ENCODE results near the gene NKX2-2. TPM values are rescaled to one million over a fixed set of nuclear protein-coding genes. Genes with fewer than 3 reads are reported as not detected.

Gene NKX2-2
- total RNA-seq, 2 donors from 2014 or later: not detected

DNA sequence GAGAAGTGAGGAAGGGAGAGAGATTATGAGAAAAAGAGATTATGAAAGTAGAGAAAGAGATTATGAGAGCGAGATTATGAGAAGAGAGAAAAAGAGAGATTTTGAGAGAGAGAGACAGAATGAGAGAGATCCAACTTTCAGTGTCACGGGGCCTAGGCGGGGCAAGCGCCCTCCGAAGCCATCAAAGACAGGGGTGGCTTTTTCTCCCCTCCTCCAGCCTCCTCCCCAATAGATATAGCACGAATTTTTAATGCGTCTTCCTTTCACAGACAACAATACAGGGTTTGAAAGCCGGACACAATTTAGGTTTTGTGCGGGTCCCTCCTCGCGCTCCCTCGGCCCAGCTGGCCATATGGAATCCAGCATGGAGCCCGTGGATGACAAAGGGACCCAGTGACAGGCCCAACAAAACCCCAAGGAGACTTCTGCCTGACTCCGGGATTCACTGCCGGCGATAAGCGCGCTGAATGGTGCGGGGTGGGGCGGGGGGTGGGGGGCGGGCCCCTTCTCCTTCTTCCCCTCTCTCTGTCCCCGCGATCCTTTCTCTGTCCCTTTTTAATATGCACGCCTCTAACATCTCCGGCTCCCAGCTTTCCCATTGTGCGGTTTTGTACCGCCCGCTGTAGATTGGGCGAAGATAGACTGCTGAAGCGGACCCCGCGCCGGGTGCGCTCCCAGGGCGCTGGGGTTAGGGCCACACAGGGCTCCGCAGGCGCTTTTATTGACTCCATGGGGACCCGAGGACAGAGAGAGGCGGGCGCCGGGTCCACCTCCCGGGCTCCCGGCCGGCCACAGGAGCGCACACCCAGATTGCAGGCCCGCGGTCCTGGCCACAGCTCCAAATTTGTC is 5.4 kb downstream of the NKX2-2 start:
- peaks cover 51% of the 10 kb centered on the region for H3K27me3 Mint-ChIP-seq
- no peaks in the 10 kb centered on the region for H3K4me1 Mint-ChIP-seq
- H3K36me3 Mint-ChIP-seq (ENCODE audit: low read depth): no peaks in the 10 kb centered on the region
- no peak overlapping the region for H3K27ac Mint-ChIP-seq
- no peak for ATAC-seq (replicated peaks)
- no peak overlapping the region for H3K4me3 Mint-ChIP-seq
- no peaks in the 10 kb centered on the region for H3K9me3 Mint-ChIP-seq

DNA sequence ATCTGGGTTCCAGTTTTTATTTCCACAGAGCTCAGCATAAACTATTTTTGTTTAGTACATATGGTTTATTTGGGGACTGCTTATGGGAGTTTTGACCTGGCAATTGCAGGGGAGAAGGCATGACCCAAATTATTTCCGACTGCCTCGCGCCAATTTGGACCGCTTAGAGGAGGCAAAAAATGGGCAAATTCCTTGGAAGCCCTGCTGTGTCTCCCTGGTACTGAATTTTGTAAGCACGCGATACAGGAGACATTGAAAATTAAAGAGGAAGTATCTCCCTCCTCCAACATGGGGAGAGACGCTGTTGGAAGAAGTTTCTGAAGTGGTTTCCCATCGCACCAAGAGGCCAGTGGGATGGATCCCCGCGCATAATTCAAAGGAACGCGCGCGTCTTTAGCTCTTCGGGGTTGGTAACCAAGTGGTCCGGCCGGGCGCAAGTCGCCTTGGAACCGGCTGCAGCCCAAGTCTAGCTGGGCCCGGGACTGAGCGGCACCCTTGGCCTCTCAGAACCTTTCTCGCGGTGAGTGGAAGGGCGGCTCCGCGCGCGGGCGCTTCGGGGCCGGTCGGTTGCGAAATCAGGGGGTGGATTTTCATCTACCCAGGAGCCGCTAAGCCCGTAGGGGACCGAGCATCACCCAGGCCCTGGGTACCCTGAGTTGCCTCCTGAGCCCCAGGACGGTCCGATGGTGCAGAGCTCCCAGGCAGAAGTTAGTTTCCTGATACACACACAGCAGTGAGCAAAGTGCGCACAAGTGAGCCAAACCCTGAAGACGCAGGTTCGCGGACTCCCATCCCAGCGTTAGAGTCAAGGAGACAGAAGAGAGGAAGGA is 6.2 kb downstream of the NKX2-2 start:
- no peaks in the 10 kb centered on the region for H3K4me1 Mint-ChIP-seq
- H3K9me3 Mint-ChIP-seq: no peaks in the 10 kb centered on the region
- no peak overlapping the region for H3K27ac Mint-ChIP-seq
- H3K4me3 Mint-ChIP-seq: peak overlapping the region; percentile 58
- no peak for ATAC-seq (replicated peaks)
- no peaks in the 10 kb centered on the region for H3K36me3 Mint-ChIP-seq (ENCODE audit: low read depth)
- peaks cover 52% of the 10 kb centered on the region for H3K27me3 Mint-ChIP-seq

DNA sequence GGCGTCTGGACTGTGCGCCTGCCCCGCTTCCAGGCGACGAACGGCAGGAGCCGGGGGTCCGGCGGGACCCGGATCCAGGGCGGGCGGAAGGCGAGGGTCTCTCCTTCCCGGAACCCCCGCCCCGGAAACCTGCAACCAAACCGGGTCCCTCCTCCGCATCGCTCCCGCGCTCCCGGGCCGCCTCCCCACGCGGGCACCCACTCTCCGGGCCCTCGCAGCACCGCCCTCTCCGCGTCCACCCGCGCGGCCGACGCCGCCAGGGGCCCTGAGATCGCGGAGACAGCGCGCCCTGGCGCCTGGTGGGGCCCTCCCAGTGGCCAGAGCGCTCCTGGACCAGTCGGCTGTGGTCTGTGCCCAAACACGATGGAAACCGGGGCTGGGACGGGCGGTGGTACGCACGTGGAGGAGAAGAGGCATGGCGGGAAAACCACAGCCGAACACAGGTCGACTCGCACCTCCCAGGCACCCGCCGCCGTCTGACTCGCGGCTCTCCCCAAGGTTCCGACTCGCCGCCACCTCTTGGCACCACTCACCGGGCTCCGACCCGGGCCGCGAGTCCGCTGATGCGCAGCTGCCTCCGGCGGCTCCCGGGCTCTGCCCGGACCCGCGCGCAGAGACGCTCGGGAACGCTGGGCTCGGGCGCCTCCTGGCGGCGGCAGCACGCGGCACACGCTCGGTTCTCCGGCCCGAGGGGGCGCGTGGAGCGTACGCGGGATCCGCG is 7.9 kb downstream of the NKX2-2 start:
- Mint-ChIP-seq H3K36me3 (ENCODE audit: low read depth) (no peaks in the 10 kb centered on the region), H3K4me3 (peak overlapping the region; percentile 58), H3K9me3 (no peaks in the 10 kb centered on the region), H3K4me1 (no peaks in the 10 kb centered on the region), H3K27ac (no peak overlapping the region), H3K27me3 (peaks cover 47% of the 10 kb centered on the region)
- ATAC-seq (replicated peaks): peak; percentile 82

DNA sequence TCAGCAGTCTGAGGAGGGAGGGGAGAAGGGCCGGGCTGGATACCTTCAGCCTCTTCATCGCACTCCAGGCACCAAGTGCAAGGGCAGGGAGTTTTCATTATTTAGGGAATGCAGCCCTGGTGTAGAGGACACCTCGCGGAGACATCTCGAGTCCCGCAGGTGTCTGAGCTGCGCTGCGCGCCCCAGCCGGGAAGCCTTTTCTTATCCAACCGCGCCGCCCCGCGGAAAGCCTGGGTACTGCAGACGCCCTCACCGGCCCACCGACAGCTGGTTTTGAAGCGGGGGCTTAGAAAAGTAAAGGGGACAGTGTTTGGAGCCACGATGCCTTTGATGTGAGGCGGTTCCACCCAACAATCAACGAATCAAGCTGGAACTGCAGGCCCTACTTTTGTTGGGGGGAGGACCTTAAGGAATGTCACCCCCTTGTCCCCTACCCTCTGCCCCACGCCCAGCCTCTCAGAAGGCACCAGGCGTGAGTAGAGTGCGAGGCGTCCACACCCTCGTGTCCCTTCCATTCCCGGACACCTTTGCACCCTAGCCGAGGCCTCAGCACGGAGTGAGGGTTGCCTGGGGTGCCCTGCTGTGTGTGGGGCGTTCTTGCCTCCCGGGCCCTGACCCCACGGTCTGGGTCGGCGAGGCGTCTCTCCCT is 8.6 kb downstream of the NKX2-2 start:
- Mint-ChIP-seq H3K36me3 (ENCODE audit: low read depth) (no peaks in the 10 kb centered on the region), H3K9me3 (no peaks in the 10 kb centered on the region), H3K4me1 (no peaks in the 10 kb centered on the region), H3K4me3 (peak overlapping the region; percentile 54), H3K27ac (no peak overlapping the region), H3K27me3 (peaks cover 51% of the 10 kb centered on the region)
- peak; percentile 51 for ATAC-seq (replicated peaks)

DNA sequence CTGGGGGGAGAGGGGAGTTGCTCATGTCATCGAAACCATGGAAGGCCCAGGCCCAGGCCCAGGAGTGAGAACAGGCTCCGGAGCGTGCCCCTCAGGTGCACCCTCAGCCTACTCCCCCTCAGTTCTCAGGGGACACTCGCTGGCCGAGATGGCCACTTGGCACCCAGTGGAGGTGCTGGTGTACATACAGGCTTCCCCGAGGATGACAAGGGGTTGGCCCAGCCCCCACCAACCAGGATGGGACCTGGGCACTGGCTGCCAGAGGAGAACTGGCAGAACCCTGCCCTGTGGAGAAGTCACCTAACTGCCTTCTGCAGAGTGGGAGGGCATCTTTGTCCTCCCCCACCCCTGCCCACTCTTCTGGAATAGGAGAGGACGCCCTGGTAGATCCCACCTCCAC is 9.5 kb downstream of the NKX2-2 start:
- H3K27me3 Mint-ChIP-seq: peaks cover 50% of the 10 kb centered on the region
- H3K9me3 Mint-ChIP-seq: no peaks in the 10 kb centered on the region
- H3K4me1 Mint-ChIP-seq: no peaks in the 10 kb centered on the region
- no peak for ATAC-seq (replicated peaks)
- no peaks in the 10 kb centered on the region for H3K36me3 Mint-ChIP-seq (ENCODE audit: low read depth)
- H3K4me3 Mint-ChIP-seq: no peak overlapping the region
- no peak overlapping the region for H3K27ac Mint-ChIP-seq

DNA sequence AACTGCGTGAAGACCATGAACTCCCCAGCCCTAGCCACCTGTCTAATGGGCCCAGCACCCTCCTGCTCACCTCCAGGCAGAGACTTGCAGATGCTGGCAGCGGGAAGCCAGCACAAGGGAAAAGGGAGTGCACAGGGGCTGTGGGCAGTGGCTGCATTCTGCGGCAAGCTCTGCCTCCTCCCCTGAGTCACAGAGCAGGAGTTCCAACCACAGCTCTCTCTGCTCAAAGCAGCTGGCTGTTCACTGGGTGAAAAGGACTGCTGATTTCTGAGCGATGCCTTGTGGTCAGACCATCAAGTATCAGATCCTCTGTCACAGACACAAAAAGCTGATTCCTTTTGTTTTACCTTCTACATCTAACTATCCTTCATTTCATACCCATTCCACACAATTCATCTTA is 10.5 kb downstream of the NKX2-2 start:
- H3K27me3 Mint-ChIP-seq: peaks cover 51% of the 10 kb centered on the region
- no peak overlapping the region for H3K4me3 Mint-ChIP-seq
- no peaks in the 10 kb centered on the region for H3K4me1 Mint-ChIP-seq
- no peaks in the 10 kb centered on the region for H3K36me3 Mint-ChIP-seq (ENCODE audit: low read depth)
- H3K27ac Mint-ChIP-seq: no peak overlapping the region
- peak; percentile 57 for ATAC-seq (replicated peaks)
- H3K9me3 Mint-ChIP-seq: no peaks in the 10 kb centered on the region

DNA sequence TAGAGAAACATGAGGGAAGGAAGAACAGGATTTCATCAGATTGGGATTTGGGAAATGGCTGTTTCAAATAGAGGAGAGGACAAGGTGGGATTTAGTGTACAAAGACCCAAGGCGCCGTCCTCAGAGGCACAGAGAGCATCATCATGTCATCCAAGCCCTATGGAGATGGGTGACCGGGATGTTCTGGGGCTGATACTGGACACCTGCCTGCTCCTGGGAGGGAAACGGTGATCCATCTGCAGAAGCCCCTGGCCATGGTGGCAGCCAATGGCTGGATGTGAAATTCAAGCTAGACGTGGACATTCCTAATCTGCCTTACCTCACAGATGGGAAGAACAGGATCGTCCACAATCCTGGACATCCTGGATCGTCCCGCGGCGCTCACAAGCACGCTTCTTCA is 12.7 kb downstream of the NKX2-2 start:
- Mint-ChIP-seq H3K27ac (no peak overlapping the region), H3K4me1 (no peaks in the 10 kb centered on the region), H3K27me3 (peaks cover 42% of the 10 kb centered on the region), H3K36me3 (ENCODE audit: low read depth) (no peaks in the 10 kb centered on the region), H3K4me3 (no peak overlapping the region), H3K9me3 (no peaks in the 10 kb centered on the region)
- ATAC-seq (replicated peaks): no peak

DNA sequence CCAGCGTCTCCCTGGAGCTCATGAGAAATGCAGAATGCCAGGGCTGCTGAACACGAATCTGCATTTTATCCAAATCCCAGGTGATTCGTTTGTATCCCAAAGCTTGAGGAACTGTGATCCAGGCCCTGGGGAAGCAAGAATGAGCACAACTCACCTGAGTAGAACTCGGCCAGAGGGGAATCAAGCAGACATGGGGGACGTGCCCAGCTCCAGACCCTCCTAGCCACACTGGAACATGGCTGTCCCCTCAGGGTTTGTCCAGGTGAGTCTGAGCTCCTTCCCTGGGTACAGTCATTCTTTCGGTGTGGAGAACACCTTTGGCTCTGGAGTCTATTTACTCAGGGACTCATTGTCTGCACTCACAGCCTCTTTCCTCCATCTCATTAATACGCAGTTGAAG is 13.3 kb downstream of the NKX2-2 start:
- Mint-ChIP-seq H3K27me3 (peaks cover 44% of the 10 kb centered on the region), H3K9me3 (no peaks in the 10 kb centered on the region), H3K27ac (no peak overlapping the region), H3K36me3 (ENCODE audit: low read depth) (no peaks in the 10 kb centered on the region), H3K4me1 (no peaks in the 10 kb centered on the region), H3K4me3 (no peak overlapping the region)
- no peak for ATAC-seq (replicated peaks)

DNA sequence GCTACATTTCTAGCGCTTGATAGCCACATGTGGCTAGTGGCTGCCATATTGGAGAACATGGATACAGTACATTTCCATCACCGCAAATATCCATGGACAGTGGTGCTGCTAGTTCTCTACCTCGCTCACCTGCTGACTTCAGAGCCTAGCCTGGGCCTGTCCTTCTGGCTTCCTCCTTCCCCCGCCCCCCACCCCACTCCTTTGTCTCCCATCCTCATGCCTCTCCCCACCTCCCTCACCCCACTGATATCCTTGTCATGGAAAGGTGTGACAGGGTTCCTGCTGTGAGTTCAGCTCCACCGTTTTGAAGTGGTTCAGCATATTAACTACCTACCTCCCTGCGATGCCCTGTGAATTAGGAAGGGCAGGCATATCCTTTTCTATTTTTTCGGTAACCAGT is 14.2 kb downstream of the NKX2-2 start:
- Mint-ChIP-seq H3K4me1 (no peaks in the 10 kb centered on the region), H3K36me3 (ENCODE audit: low read depth) (no peaks in the 10 kb centered on the region), H3K9me3 (no peaks in the 10 kb centered on the region), H3K27me3 (peaks cover 41% of the 10 kb centered on the region), H3K4me3 (no peak overlapping the region), H3K27ac (no peak overlapping the region)
- ATAC-seq (replicated peaks): no peak

DNA sequence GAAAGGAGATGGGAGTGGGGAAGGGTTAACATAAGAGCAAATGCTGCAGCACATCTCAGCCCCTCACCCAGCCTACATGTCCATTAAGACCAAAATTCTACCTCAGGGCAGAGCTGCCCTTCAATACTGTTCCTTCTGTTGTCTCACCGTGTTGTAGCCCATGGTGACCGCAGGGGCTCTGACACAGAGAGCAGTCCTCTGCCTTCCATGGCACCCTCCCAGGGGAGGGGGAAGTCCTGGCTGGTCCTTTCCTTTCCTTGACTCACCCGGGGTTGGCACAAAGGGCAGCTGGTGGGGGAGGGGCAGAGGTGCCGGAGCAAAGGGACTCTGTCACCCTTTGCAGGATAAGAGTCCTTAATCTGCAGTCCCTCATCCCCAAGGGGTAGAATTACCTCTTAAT is 15.2 kb downstream of the NKX2-2 start:
- peaks cover 46% of the 10 kb centered on the region for H3K27me3 Mint-ChIP-seq
- no peak for ATAC-seq (replicated peaks)
- H3K27ac Mint-ChIP-seq: no peak overlapping the region
- no peaks in the 10 kb centered on the region for H3K4me1 Mint-ChIP-seq
- no peaks in the 10 kb centered on the region for H3K9me3 Mint-ChIP-seq
- no peaks in the 10 kb centered on the region for H3K36me3 Mint-ChIP-seq (ENCODE audit: low read depth)
- H3K4me3 Mint-ChIP-seq: no peak overlapping the region

DNA sequence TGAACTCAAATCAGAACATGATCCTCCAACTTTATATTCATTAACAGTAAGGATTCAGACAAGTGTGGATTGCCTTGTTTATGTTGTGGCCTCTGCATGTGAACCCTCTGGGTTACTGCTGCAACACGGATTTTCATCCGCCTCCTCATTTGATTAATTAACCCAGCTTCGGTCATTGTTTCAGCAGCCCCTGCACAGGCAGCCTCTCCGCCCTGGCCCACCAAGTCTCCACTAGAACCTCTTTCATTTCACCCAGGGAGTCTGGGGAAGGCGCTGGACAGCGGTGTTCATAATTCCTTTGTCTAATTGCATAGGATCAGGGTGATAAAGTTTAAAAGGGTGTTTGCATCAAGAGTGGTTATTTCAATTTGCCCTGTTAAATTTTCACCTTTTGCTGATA is 15.7 kb downstream of the NKX2-2 start:
- Mint-ChIP-seq H3K27ac (no peak overlapping the region), H3K4me3 (no peak overlapping the region), H3K4me1 (no peaks in the 10 kb centered on the region), H3K36me3 (ENCODE audit: low read depth) (no peaks in the 10 kb centered on the region), H3K9me3 (no peaks in the 10 kb centered on the region), H3K27me3 (peaks cover 47% of the 10 kb centered on the region)
- no peak for ATAC-seq (replicated peaks)

DNA sequence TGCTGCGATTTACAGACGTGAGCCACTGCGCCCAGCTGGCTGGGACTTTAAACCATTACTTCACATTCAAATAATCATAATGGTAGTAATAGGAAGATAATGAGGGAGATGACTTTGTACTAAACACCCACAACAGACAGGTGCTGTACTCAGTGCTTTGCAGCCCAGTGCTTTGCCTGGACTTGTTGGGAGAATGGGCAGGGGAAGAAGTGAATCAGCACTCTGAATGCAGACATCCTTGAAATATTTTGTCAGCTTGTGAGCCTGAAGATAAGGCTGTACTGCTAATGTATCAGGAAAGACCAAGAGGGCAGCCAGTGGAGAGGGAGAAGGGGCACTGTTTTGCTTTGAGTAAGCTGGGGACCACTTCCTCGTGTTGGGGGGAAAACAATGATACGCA is 17.4 kb downstream of the NKX2-2 start:
- peaks cover 54% of the 10 kb centered on the region for H3K27me3 Mint-ChIP-seq
- H3K9me3 Mint-ChIP-seq: no peaks in the 10 kb centered on the region
- H3K27ac Mint-ChIP-seq: no peak overlapping the region
- H3K36me3 Mint-ChIP-seq (ENCODE audit: low read depth): no peaks in the 10 kb centered on the region
- ATAC-seq (replicated peaks): no peak
- no peaks in the 10 kb centered on the region for H3K4me1 Mint-ChIP-seq
- H3K4me3 Mint-ChIP-seq: no peak overlapping the region

DNA sequence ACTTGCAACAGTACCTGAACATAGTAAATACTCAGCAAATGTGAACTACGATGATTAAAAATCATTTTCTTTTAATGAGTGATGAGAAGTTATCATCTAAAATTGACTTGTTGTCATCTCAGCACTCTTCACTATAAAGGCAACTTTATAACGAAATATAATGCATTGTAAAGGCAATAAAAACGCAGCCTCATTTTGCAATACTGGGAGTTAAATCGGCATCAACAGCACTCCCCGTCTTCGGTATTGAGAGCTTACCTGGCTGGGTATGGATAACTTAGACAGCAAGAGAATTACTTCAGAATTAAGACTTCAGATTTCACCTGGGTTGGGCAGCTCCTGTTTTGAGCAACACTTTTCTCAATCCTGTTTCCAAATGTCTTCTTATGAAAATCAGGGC is 20.8 kb downstream of the NKX2-2 start:
- no peak for ATAC-seq (replicated peaks)
- no peaks in the 10 kb centered on the region for H3K4me1 Mint-ChIP-seq
- no peaks in the 10 kb centered on the region for H3K36me3 Mint-ChIP-seq (ENCODE audit: low read depth)
- no peak overlapping the region for H3K4me3 Mint-ChIP-seq
- H3K27me3 Mint-ChIP-seq: peaks cover 61% of the 10 kb centered on the region
- no peaks in the 10 kb centered on the region for H3K9me3 Mint-ChIP-seq
- H3K27ac Mint-ChIP-seq: no peak overlapping the region

DNA sequence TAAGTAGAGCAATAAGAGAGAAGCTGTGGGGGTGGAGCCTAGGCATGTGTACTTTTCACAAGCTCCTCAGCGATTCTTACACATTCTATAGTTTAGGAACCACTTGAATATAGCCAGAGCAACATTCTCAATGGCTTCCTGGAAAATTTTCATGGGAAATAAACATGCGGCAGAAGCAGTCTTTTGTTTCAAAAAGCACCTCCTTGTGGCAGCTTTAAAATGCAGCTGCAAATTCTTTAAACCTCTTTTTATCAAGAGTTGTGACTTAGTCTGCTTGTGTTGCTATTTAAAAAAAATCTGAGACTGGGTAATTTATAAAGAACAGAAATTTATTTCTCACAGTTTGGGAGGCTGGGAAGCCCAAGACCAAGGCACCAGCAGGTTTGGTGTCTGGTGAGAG is 23.8 kb downstream of the NKX2-2 start:
- no peak overlapping the region for H3K27ac Mint-ChIP-seq
- no peaks in the 10 kb centered on the region for H3K4me1 Mint-ChIP-seq
- H3K27me3 Mint-ChIP-seq: peaks cover 58% of the 10 kb centered on the region
- H3K36me3 Mint-ChIP-seq (ENCODE audit: low read depth): no peaks in the 10 kb centered on the region
- no peak overlapping the region for H3K4me3 Mint-ChIP-seq
- peaks cover 6% of the 10 kb centered on the region for H3K9me3 Mint-ChIP-seq
- no peak for ATAC-seq (replicated peaks)

Measured in activated T-helper 17 cell treated with anti-CD3 and anti-CD28 coated beads, Interleukin-2, amount 50 U/mL, for 72 hours (primary cell).